Activated CD8-positive, alpha-beta memory T cell treated with anti-CD3 and anti-CD28 coated beads, Interleukin-2, amount 50 U/mL, for 24 hours (primary cell): ENCODE results near the gene ZNF467.

Source experiments
- DNase-seq: peaks from one replicate; pipeline ENCODE4 v3.0.0-alpha.2; 2020; ENCODE audit errors: extremely low read depth

The ZNF467 gene

GRCh38 chr7:149785402-149785801 is 12.0 kb upstream of the ZNF467 start:
- no peak for DNase-seq

- no peak for DNase-seq
These were observed 10.8 kb upstream of the ZNF467 start for GRCh38 chr7:149784251-149784608.

- DNase-seq, result no peak
These were observed 10.2 kb upstream of the ZNF467 start for GRCh38 chr7:149783386-149784250.

- DNase-seq, result no peak
These were observed 9.4 kb upstream of the ZNF467 start for GRCh38 chr7:149782682-149783345.

GRCh38 chr7:149781921-149782320 is 8.5 kb upstream of the ZNF467 start:
- no peak for DNase-seq

- DNase-seq, result no peak
These were observed 7.4 kb upstream of the ZNF467 start for GRCh38 chr7:149780636-149781419.

GRCh38 chr7:149780056-149780455 is 6.7 kb upstream of the ZNF467 start:
- no peak for DNase-seq

- no peak for DNase-seq
These were observed 6.1 kb upstream of the ZNF467 start for GRCh38 chr7:149779502-149779805.

GRCh38 chr7:149778696-149779501 is 5.5 kb upstream of the ZNF467 start:
- no peak for DNase-seq

- DNase-seq, result no peak
These were observed 4.9 kb upstream of the ZNF467 start for GRCh38 chr7:149778327-149778637.

GRCh38 chr7:149777551-149778326 is 4.4 kb upstream of the ZNF467 start:
- DNase-seq, result no peak

GRCh38 chr7:149776848-149777407 is 3.5 kb upstream of the ZNF467 start:
- DNase-seq, result no peak

GRCh38 chr7:149776289-149776688 is 2.9 kb upstream of the ZNF467 start:
- no peak for DNase-seq

GRCh38 chr7:149775176-149775556 is 1.8 kb upstream of the ZNF467 start:
- no peak for DNase-seq

GRCh38 chr7:149774237-149775175 is 1.1 kb upstream of the ZNF467 start:
- DNase-seq, result no peak

- no peak for DNase-seq
These were observed 393 bp downstream of the ZNF467 start for GRCh38 chr7:149772956-149773434.

- no peak for DNase-seq
These were observed 990 bp downstream of the ZNF467 start for GRCh38 chr7:149772241-149772955.

GRCh38 chr7:149771720-149772240 is 1.6 kb downstream of the ZNF467 start:
- DNase-seq, result peak; percentile 46
